Activated CD4-positive, alpha-beta T cell treated with anti-CD3 and anti-CD28 coated beads, Interleukin-2, amount 10 ng/mL, durations not matched to agents 7 days and 5 days (primary cell): Measurements from ENCODE around the gene WDR82. TPM values are rescaled to one million over a fixed set of nuclear protein-coding genes. Genes with fewer than 3 reads are reported as not detected.

Source experiments
- CTCF ChIA-PET: fragments of 350-600 bp; sonication (Branson Sonifier 250); formaldehyde crosslinking; loops from one replicate; lab custom pipeline; 2021; ENCODE audit warnings: antibody characterized with exemption; lab: Charles Lee
- POLR2A ChIA-PET: fragments of 350-600 bp; sonication (Branson Sonifier 250); formaldehyde crosslinking; loops from one replicate; lab custom pipeline; 2021; ENCODE audit warnings: antibody characterized with exemption; lab: Charles Lee
- DNase-seq: peaks from one replicate; pipeline ENCODE4 v3.0.0-alpha.2; 2020
- H3K27ac Mint-ChIP-seq: one replicate; pipeline ENCODE4 v1.8.0; 2021; ENCODE audit warnings: mild to moderate bottlenecking, moderate library complexity, mixed read lengths
- H3K27me3 Mint-ChIP-seq: one replicate; pipeline ENCODE4 v1.8.0; 2021; ENCODE audit warnings: mixed read lengths
- H3K36me3 Mint-ChIP-seq: one replicate; pipeline ENCODE4 v1.8.0; 2021; ENCODE audit warnings: low read depth, mixed read lengths
- H3K4me1 Mint-ChIP-seq: one replicate; pipeline ENCODE4 v1.8.0; 2021; ENCODE audit warnings: mixed read lengths
- H3K4me3 Mint-ChIP-seq: one replicate; pipeline ENCODE4 v1.8.0; 2021; ENCODE audit warnings: mild to moderate bottlenecking, moderate library complexity, mixed read lengths
- H3K9me3 Mint-ChIP-seq: one replicate; pipeline ENCODE4 v1.8.0; 2021; ENCODE audit warnings: mixed read lengths
- total RNA-seq, 2 experiments: library from RNA; stranded (reverse); gene quantifications; one replicate each; pipeline ENCODE4 v1.2.3, GENCODE V29; 2021

The WDR82 gene
- total RNA-seq, 2 experiments from 2014 or later = 140 to 143 TPM

GRCh38 chr3:52221563-52222318 is 56.7 kb downstream of the WDR82 start:
- CTCF ChIA-PET = interaction anchor here (0.9 to 10.9 kb wide), 19 partner anchors 9 to 220 kb away, joined by 3 to 91 read pairs (median 4); partner anchors contain the start of genes PPM1M, TWF2 and WDR82
- Mint-ChIP-seq H3K36me3 (peaks cover 10% of the 10 kb centered on the region), H3K27me3 (no peaks in the 10 kb centered on the region), H3K27ac (peak overlapping the region; percentile 94), H3K4me1 (peaks cover 95% of the 10 kb centered on the region), H3K4me3 (peak overlapping the region; percentile 77), H3K9me3 (no peaks in the 10 kb centered on the region)
- POLR2A ChIA-PET = no interaction called here
- DNase-seq = peak; percentile 84

DNA sequence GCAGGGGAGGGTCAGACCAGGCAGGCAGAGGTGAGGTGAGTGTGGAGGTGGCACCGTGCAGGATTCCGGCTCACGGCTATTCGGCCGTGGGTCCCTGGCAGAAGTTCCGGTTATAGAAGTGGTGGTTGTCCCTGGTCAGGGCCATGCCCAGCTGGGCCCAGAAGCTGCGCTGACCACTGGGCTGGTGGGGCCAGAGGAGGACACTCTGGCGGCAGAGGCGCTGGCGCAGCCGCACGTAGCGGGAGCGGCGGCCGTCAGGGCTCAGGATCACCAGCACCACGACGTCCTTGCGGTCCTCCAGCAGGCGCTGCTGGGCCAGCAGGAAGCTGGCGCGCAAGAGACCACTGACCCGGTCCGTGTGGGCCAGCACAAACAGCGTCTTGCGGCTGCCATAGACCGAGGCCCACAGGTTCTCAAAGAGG is 57.3 kb downstream of the WDR82 start:
- H3K9me3 Mint-ChIP-seq = no peaks in the 10 kb centered on the region
- peak overlapping the region; percentile 77 for H3K4me3 Mint-ChIP-seq
- DNase-seq = no peak
- H3K27ac Mint-ChIP-seq = peak overlapping the region; percentile 94
- CTCF ChIA-PET = interaction anchor here (0.7 to 10.9 kb wide), 34 partner anchors 9 to 232 kb away, joined by 3 to 91 read pairs (median 4); partner anchors contain the start of genes DNAH1, PPM1M, SEMA3G and TWF2
- no peaks in the 10 kb centered on the region for H3K27me3 Mint-ChIP-seq
- POLR2A ChIA-PET = no interaction called here
- H3K4me1 Mint-ChIP-seq = peaks cover 95% of the 10 kb centered on the region
- H3K36me3 Mint-ChIP-seq = peaks cover 12% of the 10 kb centered on the region

DNA sequence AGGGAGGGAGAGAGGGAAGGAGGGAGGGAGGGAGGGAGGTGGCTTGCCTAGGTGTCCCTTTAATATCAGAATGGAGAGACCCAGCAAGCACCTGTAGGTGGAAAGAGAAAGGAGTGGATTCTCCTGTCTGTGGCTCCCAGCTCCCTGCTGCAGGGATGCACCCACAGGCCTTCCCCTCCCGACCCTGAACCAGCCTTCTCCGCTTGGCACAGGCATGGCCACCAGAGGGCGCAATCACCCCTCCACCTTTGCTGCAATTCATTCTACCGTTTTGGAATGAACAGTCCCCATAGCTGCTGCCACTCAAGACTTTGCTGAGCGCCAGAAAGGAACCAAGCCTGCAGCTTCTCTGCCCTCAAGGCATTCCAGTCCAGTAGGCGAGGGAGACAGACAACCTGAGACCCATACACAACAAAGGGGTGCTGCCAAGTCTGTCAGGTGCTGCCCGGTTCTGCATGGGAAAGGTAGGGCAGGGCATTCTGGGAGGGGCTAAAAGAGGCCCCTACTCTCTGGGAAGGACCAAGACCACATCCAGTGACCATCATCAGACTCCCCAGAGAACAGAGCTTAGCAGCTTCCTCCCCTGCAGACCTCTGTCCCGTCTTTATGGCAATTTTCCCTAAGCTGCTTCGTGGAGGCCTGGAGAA is 57.9 kb downstream of the WDR82 start:
- Mint-ChIP-seq H3K9me3 (no peaks in the 10 kb centered on the region), H3K27ac (peak overlapping the region; percentile 80), H3K4me1 (peaks cover 95% of the 10 kb centered on the region), H3K36me3 (peaks cover 16% of the 10 kb centered on the region), H3K27me3 (no peaks in the 10 kb centered on the region), H3K4me3 (peak overlapping the region; percentile 48)
- DNase-seq = peak; percentile 91
- CTCF ChIA-PET = interaction anchor here (0.7 to 10.9 kb wide), 36 partner anchors 9 to 232 kb away, joined by 3 to 91 read pairs (median 4); partner anchors contain the start of genes DNAH1, SEMA3G, TWF2 and WDR82
- POLR2A ChIA-PET = no interaction called here

DNA sequence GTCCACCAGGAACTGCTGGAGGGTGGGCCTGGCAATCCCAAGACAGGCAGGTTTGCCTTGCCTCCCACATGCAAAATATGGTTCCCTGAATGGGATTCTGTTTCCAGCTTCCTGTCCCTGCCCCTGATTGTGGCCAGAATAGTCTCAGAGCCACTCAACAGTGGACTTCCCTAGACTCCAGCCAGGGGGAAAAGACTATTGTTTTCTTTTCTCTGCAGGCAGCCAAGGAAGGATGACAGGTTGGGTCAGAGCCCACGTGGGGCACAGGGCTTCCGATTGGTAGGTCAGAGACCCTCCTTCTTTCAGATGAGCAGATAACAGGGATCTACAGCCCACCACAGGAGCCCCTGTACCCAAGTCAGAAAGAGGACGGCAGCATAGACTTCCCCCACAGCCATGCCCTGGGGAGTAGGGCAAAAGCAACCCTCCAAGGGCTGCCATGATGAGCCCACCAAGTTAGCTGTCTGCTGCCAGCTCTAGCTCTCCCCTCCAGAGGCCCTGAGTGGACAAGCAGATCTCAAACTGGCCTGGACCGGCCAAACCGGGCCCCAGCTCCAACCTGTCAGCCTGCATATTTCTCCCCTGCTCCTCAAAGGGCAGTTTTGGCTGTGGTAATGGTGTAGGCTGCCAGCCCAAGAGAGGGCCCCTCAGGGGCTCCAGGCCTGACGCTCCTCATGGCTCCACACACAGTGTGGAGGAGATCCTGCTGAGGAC is 59.4 kb downstream of the WDR82 start:
- H3K4me1 Mint-ChIP-seq = peaks cover 89% of the 10 kb centered on the region
- CTCF ChIA-PET = interaction anchor here (0.6 to 10.9 kb wide), 12 partner anchors 8 to 596 kb away, joined by 3 to 91 read pairs (median 4); partner anchors contain the start of genes TWF2 and WDR82
- no peak for DNase-seq
- peaks cover 30% of the 10 kb centered on the region for H3K36me3 Mint-ChIP-seq
- no peaks in the 10 kb centered on the region for H3K27me3 Mint-ChIP-seq
- H3K4me3 Mint-ChIP-seq = peak overlapping the region; percentile 32
- POLR2A ChIA-PET = no interaction called here
- peak overlapping the region; percentile 93 for H3K27ac Mint-ChIP-seq
- no peaks in the 10 kb centered on the region for H3K9me3 Mint-ChIP-seq

- CTCF ChIA-PET = interaction anchor here (0.6 to 10.9 kb wide), 8 partner anchors 9 to 221 kb away, joined by 3 to 91 read pairs (median 14); partner anchors contain the start of gene TWF2
- Mint-ChIP-seq H3K4me1 (peaks cover 83% of the 10 kb centered on the region), H3K27me3 (no peaks in the 10 kb centered on the region), H3K36me3 (peaks cover 30% of the 10 kb centered on the region), H3K4me3 (peak overlapping the region; percentile 59), H3K9me3 (no peaks in the 10 kb centered on the region), H3K27ac (peak overlapping the region; percentile 93)
- DNase-seq = peak; percentile 48
- POLR2A ChIA-PET = no interaction called here
These were observed 60.0 kb downstream of the WDR82 start for GRCh38 chr3:52218454-52218853.

DNA sequence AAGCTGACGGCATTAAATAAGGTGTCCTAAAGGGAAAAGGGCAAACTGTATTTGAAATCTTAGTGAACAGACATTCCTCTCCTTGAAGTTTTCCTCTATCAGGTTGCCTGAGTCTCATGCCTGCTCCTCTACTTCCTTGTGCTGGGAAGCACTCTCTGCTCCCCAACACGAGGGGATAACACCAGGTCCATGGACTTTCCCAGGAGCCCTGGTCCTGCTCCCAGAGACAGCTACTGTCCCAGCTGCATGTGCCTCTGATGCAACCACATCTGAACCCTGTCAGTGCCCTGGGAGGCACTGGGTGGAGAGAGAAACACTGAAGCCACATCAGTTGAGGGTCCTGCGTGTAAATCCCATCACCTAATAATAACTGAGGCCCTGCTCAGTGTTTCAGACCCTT is 60.4 kb downstream of the WDR82 start:
- no peaks in the 10 kb centered on the region for H3K27me3 Mint-ChIP-seq
- peak overlapping the region; percentile 59 for H3K4me3 Mint-ChIP-seq
- CTCF ChIA-PET = interaction anchor here (0.6 to 10.9 kb wide), 8 partner anchors 9 to 221 kb away, joined by 3 to 91 read pairs (median 14); partner anchors contain the start of gene TWF2
- no peak for DNase-seq
- POLR2A ChIA-PET = no interaction called here
- no peaks in the 10 kb centered on the region for H3K9me3 Mint-ChIP-seq
- peaks cover 32% of the 10 kb centered on the region for H3K36me3 Mint-ChIP-seq
- H3K4me1 Mint-ChIP-seq = peaks cover 78% of the 10 kb centered on the region
- peak overlapping the region; percentile 93 for H3K27ac Mint-ChIP-seq

GRCh38 chr3:52217409-52217805 is 61.0 kb downstream of the WDR82 start:
- Mint-ChIP-seq H3K4me3 (peak overlapping the region; percentile 59), H3K27ac (peak overlapping the region; percentile 93), H3K9me3 (no peaks in the 10 kb centered on the region), H3K36me3 (peaks cover 37% of the 10 kb centered on the region), H3K27me3 (no peaks in the 10 kb centered on the region), H3K4me1 (peaks cover 73% of the 10 kb centered on the region)
- ChIA-PET CTCF (interaction anchor here (1.0 to 10.9 kb wide), 7 partner anchors 8 to 123 kb away, joined by 3 to 91 read pairs (median 5); partner anchors contain the start of gene TLR9), POLR2A (no interaction called here)
- DNase-seq = no peak

DNA sequence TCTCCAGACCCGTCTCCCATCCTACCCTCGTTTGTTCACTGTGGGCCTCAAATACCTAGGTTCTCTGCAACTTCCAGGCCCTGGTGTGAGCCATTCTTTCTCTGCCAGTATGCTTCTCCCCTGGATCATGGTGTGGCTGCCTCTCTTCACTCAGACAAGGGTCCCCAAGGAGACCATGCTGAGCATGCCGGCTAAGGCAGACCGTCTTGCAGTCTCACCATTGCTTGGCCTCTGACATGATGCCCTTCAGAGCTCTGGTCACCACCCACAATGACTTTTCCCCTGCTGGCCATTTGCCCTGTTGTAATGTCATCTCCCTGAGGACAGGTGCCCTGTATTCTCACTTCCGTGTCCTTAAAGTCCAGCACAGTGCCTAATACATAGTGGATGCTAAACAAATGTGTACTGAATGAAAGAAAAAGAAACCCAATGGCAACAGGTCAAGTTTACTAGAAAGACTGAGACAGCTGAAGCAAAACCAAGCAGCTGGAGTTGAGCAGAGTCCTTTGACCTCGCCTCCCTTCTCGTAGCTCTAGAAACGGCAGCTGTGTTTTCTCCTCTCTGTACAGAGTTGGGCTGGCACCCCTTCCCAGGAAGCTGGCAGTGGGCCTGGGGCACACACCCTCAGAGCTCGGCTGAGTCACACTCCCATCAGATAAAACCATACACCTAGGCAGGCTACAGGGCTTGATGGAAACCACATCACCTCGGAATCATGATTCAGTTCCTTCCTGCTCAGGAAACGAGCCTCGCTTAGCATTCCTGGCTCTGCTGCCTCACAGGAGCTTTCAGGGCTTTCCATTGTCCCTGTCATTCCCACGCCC is 61.7 kb downstream of the WDR82 start:
- POLR2A ChIA-PET = no interaction called here
- CTCF ChIA-PET = interaction anchor here (0.6 to 10.9 kb wide), 8 partner anchors 9 to 124 kb away, joined by 3 to 91 read pairs (median 4); partner anchors contain the start of gene TLR9
- peaks cover 43% of the 10 kb centered on the region for H3K36me3 Mint-ChIP-seq
- H3K4me1 Mint-ChIP-seq = peaks cover 67% of the 10 kb centered on the region
- no peaks in the 10 kb centered on the region for H3K9me3 Mint-ChIP-seq
- peak overlapping the region; percentile 59 for H3K4me3 Mint-ChIP-seq
- H3K27ac Mint-ChIP-seq = peak overlapping the region; percentile 93
- no peaks in the 10 kb centered on the region for H3K27me3 Mint-ChIP-seq
- DNase-seq = peak; percentile 52

DNA sequence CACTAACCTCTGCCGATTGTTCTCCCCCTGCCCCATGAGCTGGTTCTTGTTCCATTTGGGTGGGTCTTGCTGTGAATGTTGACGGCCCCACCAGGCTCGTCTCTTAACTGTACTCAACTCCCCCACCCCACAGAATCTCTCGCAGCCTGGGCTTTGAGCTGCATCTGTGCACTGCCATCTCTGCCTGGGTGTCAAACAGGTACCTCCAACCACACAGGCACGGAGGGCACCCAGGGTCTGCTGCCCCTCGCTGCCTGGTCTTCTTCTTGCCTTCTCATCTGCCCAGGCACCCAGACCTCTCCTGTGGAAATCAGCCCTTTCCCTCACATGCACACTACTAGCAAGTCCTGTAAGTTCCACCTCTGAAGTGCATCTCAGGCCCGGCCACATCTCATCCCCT is 63.1 kb downstream of the WDR82 start:
- no peaks in the 10 kb centered on the region for H3K9me3 Mint-ChIP-seq
- ChIA-PET POLR2A (no interaction called here), CTCF (interaction anchor here (10.9 kb wide), 1 partner anchor 125 kb away, joined by 91 read pairs; no protein-coding TSS in a partner anchor)
- no peak overlapping the region for H3K4me3 Mint-ChIP-seq
- peaks cover 52% of the 10 kb centered on the region for H3K36me3 Mint-ChIP-seq
- DNase-seq = no peak
- H3K27ac Mint-ChIP-seq = peak overlapping the region; percentile 93
- H3K4me1 Mint-ChIP-seq = peaks cover 54% of the 10 kb centered on the region
- no peaks in the 10 kb centered on the region for H3K27me3 Mint-ChIP-seq

GRCh38 chr3:52213901-52214300 is 64.5 kb downstream of the WDR82 start:
- H3K9me3 Mint-ChIP-seq = no peaks in the 10 kb centered on the region

DNA sequence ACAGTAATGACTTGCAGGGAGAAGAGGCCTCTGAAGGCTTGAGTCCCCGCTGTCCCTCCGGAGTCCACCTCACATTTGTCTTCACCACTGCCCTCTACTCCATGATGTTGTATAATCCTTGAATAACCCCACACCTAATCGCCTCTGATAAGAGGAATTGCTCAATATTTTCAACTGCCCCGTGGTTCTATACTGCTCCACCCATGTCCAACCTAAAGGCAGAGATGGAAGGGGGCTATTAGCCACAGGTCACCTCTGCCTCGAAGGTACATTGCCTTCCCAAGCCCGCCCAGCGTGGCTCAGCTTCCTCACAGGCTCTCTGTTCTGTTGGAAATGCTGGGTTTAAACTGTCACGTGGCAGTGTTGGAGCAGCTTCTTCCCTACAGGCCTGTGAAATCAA is 65.4 kb downstream of the WDR82 start:
- no peak for DNase-seq
- ChIA-PET CTCF (interaction anchor here (1.6 kb wide), 1 partner anchor 18 kb away, joined by 3 read pairs; no protein-coding TSS in a partner anchor), POLR2A (no interaction called here)
- H3K4me3 Mint-ChIP-seq = no peak overlapping the region
- no peaks in the 10 kb centered on the region for H3K9me3 Mint-ChIP-seq
- no peaks in the 10 kb centered on the region for H3K27me3 Mint-ChIP-seq
- H3K36me3 Mint-ChIP-seq = peaks cover 73% of the 10 kb centered on the region
- H3K27ac Mint-ChIP-seq = no peak overlapping the region
- H3K4me1 Mint-ChIP-seq = peaks cover 34% of the 10 kb centered on the region

More at GRCh38 chr3:52213901-52214300, 64.5 kb downstream of the WDR82 start:
- Mint-ChIP-seq H3K36me3 (peaks cover 66% of the 10 kb centered on the region), H3K4me3 (no peak overlapping the region), H3K27ac (no peak overlapping the region), H3K27me3 (no peaks in the 10 kb centered on the region), H3K4me1 (peaks cover 43% of the 10 kb centered on the region)
- POLR2A ChIA-PET = no interaction called here
- CTCF ChIA-PET = no interaction called here
- DNase-seq = no peak
